ENCODE results near the gene CPEB3.

DNA sequence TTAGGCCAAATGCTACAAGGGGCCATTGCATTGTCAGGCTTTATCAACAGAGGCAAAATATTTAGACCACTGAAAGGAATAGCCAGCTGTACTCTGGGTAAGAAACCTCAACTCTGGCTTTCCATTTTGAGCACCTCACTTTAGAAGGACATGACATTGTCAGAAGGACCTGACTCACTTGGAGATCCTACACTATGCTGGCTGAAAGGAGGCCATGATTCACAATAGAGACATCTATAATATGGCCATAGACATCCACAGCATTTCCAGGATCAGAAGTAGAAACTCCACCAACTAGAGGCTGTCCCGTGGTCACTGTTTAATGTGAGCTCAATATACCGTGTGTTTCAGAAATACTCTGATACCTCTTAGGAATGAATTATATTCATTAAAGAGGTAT is 226.4 kb downstream of the CPEB3 start:
- no peak for TF ChIP-seq EZH2 (IDR thresholded peaks at IDR 0.05)
- TF ChIP-seq POLR2AphosphoS5 (IDR thresholded peaks at IDR 0.05; ENCODE audit: borderline replicate concordance, low read depth, low read length): no peak
- TF ChIP-seq FOXP2 (optimal IDR thresholded peaks at IDR 0.05; ENCODE audit: control extremely low read depth, extremely low read length, insufficient read depth): no peak
